ENCODE data around the gene WDR82.

DNA sequence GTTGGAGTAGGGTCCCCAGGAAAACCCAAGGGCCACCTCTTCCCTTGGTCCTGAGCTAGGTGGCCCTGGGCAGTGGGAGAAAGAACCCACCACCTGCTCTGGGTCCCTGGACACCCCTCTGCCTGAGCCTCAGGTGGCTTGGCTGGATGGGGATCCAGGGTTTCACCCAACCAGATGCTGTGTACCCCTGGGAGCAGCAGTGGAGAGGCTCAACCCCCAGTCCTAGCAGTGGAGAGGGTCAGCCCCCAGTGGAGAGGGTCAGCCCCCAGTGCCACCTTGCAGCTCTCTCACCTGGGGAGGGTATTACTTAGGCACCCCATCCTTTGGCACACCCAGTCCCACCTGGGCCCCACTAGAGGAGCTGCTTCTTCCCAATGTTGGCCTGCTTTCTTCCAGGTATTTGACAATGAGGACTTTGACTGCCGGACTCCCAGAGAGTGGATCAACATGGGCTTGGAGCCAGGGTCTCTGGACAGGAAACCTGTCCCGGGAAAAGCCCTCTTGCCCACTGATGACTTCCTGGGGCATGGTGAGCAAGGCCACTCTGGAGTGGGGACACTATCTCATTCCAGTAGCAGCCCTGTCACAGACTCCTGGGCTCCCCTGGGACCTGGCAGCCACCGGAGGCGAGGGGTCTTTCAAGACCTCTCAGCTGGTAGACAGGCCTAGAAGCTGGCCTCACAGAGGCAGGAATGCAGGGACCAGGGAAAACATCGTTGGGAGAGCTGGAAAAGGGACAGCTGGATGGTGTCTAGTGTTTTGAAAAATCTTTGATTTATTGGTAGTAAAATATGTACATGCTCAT, 49.2 kb upstream of the WDR82 start:
- TF ChIP-seq CTCF (IDR thresholded peaks at IDR 0.05; ENCODE audit: insufficient read depth, low read depth, low read length) (no peak), EZH2 (IDR thresholded peaks at IDR 0.05; ENCODE audit: insufficient read depth, low read length) (no peak)
